Measurements from ENCODE around the gene SLC6A20. TPM values are rescaled to one million over a fixed set of nuclear protein-coding genes. Genes with fewer than 3 reads are reported as not detected.

Gene SLC6A20

Small RNA genes lying within 50 kb of the gene (small RNA-seq; reads per million reads assigned to genes)
- gene RN7SL145P (ENCODE audit: insufficient read depth): not detected
